Thyroid gland (tissue), 4 donors: ENCODE results near the gene TMEM273.

Source experiments
- POLR2A ChIP-seq, 2 donors: fragments of 450-650 bp; IDR thresholded peaks; one replicate each; pipeline ENCODE4 v1.6.1; 2017; ENCODE audit warnings: antibody characterized with exemption in 2 of 2, mild to moderate bottlenecking in 2 of 2, moderate library complexity in 1 of 2
- TF ChIP-seq, protein P1 (sequence below), 6 experiments: fragments of 200-600 bp in 3 of 6; fragments of 450-650 bp in 3 of 6; sonication (generic) in 3 of 6; IDR thresholded peaks; one replicate each; pipeline ENCODE4 v1.5.1; 2016 to 2019; ENCODE audit warnings: antibody characterized with exemption in 6 of 6, mild to moderate bottlenecking in 2 of 6, inconsistent platforms in 1 of 6, moderate library complexity in 1 of 6

DNA sequence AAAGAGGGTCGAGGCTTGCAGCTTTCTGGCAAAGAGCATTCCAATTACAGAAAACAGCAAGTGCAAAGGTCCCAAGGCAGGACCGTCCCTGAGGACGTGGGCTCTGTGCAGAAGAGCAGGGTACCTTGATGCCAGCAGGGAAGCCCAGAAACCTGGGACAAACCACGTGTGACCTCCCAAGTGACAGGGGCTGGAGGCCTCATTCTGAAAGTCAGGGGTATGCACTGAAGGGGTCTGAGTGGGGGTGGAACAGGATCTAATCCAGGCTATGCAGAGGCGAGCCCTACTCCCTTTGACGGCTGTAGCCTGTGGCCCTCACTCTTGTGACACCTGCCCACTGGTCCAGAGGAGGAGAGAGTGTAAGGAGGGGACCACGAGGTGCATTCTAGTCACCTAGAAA lies 22.9 kb downstream of the TMEM273 start:
- TF ChIP-seq, protein P1, sequence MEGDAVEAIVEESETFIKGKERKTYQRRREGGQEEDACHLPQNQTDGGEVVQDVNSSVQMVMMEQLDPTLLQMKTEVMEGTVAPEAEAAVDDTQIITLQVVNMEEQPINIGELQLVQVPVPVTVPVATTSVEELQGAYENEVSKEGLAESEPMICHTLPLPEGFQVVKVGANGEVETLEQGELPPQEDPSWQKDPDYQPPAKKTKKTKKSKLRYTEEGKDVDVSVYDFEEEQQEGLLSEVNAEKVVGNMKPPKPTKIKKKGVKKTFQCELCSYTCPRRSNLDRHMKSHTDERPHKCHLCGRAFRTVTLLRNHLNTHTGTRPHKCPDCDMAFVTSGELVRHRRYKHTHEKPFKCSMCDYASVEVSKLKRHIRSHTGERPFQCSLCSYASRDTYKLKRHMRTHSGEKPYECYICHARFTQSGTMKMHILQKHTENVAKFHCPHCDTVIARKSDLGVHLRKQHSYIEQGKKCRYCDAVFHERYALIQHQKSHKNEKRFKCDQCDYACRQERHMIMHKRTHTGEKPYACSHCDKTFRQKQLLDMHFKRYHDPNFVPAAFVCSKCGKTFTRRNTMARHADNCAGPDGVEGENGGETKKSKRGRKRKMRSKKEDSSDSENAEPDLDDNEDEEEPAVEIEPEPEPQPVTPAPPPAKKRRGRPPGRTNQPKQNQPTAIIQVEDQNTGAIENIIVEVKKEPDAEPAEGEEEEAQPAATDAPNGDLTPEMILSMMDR (IDR thresholded peaks at IDR 0.05): no peak
- no peak for TF ChIP-seq POLR2A (IDR thresholded peaks at IDR 0.05)
